ENCODE results near the gene RTTN.

- TF ChIP-seq CTCF (IDR thresholded peaks at IDR 0.05 in 2 of 3, conservative IDR thresholded peaks at IDR 0.05 in 1 of 3; ENCODE audit: control insufficient read depth in 2 of 3, extremely low read depth in 1 of 3, insufficient read depth in 1 of 3, low read depth in 3 of 3, low read length in 3 of 3) (no peak), RFX5 (IDR thresholded peaks at IDR 0.05; ENCODE audit: low read depth, low read length) (no peak), ZNF274 (IDR thresholded peaks at IDR 0.05; ENCODE audit: insufficient read depth, insufficient read length) (no peak), CBFB (IDR thresholded peaks at IDR 0.05; ENCODE audit: low read depth) (no peak), MXI1 (IDR thresholded peaks at IDR 0.05; ENCODE audit: low read depth, low read length) (no peak), SIN3A (IDR thresholded peaks at IDR 0.05; ENCODE audit: low read depth, low read length) (no peak), ZNF384 (IDR thresholded peaks at IDR 0.05; ENCODE audit: borderline replicate concordance, low read depth, low read length) (no peak), RBBP5 (conservative IDR thresholded peaks at IDR 0.05) (no peak), RAD21 (IDR thresholded peaks at IDR 0.05; ENCODE audit: insufficient read depth, low read depth, low read length) (no peak)
Observed at GRCh38 chr18:69956057-69956456, 249.4 kb downstream of the RTTN start.
